ENCODE measurements around the gene SPECC1.
"Not testable (repeated sequence)": the region's sequence is repeated elsewhere in the genome, so short reads cannot be mapped to it uniquely, and the experiment has no call there.

Gene SPECC1

GRCh38 chr17:20190605-20191004 is 181.4 kb downstream of the SPECC1 start:
- no peak overlapping the region for H3K4me3 ChIP-seq (ENCODE audit: low read depth, low read length)
- DNase-seq (ENCODE audit: low read depth, low spot score): no peak
- in situ Hi-C loops (cut with HindIII; ENCODE audit: low sequenced_read_pairs): no loop called here
- no peak for TF ChIP-seq CTCF (IDR thresholded peaks at IDR 0.05; ENCODE audit: low read depth, low read length)

- no peak for TF ChIP-seq CTCF (IDR thresholded peaks at IDR 0.05; ENCODE audit: low read depth, low read length)
- DNase-seq (ENCODE audit: low read depth, low spot score): peak; percentile 91
- in situ Hi-C loops (cut with HindIII; ENCODE audit: low sequenced_read_pairs): no loop called here
- no peak overlapping the region for H3K4me3 ChIP-seq (ENCODE audit: low read depth, low read length)
Measured at GRCh38 chr17:20191056-20191455, 181.9 kb downstream of the SPECC1 start.

- H3K4me3 ChIP-seq (ENCODE audit: low read depth, low read length); DNase-seq (ENCODE audit: low read depth, low spot score); in situ Hi-C loops (cut with HindIII; ENCODE audit: low sequenced_read_pairs): not testable (repeated sequence)
Measured at GRCh38 chr17:20196286-20196685, 187.1 kb downstream of the SPECC1 start.

- no peak for DNase-seq (ENCODE audit: low read depth, low spot score)
- no peak overlapping the region for H3K4me3 ChIP-seq (ENCODE audit: low read depth, low read length)
- TF ChIP-seq CTCF (IDR thresholded peaks at IDR 0.05; ENCODE audit: low read depth, low read length): no peak
- in situ Hi-C loops (cut with HindIII; ENCODE audit: low sequenced_read_pairs): no loop called here
Measured at GRCh38 chr17:20197272-20197926, 188.2 kb downstream of the SPECC1 start.

- in situ Hi-C loops (cut with HindIII; ENCODE audit: low sequenced_read_pairs): no loop called here
- no peak for DNase-seq (ENCODE audit: low read depth, low spot score)
Measured at GRCh38 chr17:20200016-20200795, 191.0 kb downstream of the SPECC1 start.

GRCh38 chr17:20200865-20201458 is 191.8 kb downstream of the SPECC1 start:
- in situ Hi-C loops (cut with HindIII; ENCODE audit: low sequenced_read_pairs): no loop called here
- no peak for TF ChIP-seq CTCF (IDR thresholded peaks at IDR 0.05; ENCODE audit: low read depth, low read length)
- DNase-seq (ENCODE audit: low read depth, low spot score): no peak
- no peak overlapping the region for H3K4me3 ChIP-seq (ENCODE audit: low read depth, low read length)

More at GRCh38 chr17:20200016-20200795, 191.0 kb downstream of the SPECC1 start:
- TF ChIP-seq CTCF (IDR thresholded peaks at IDR 0.05; ENCODE audit: low read depth, low read length): no peak
- H3K4me3 ChIP-seq (ENCODE audit: low read depth, low read length): no peak overlapping the region

- in situ Hi-C loops (cut with HindIII; ENCODE audit: low sequenced_read_pairs): no loop called here
- no peak for TF ChIP-seq CTCF (IDR thresholded peaks at IDR 0.05; ENCODE audit: low read depth, low read length)
- no peak overlapping the region for H3K4me3 ChIP-seq (ENCODE audit: low read depth, low read length)
- no peak for DNase-seq (ENCODE audit: low read depth, low spot score)
Measured at GRCh38 chr17:20202141-20202621, 193.0 kb downstream of the SPECC1 start.

Measured in astrocyte of the spinal cord (primary cell).